H1 (cell line): ENCODE results near the gene COMMD8. TPM values are rescaled to one million over a fixed set of nuclear protein-coding genes. Genes with fewer than 3 reads are reported as not detected.

Experiments used
- CTCF ChIA-PET: fragments of 300-600 bp; sonication (Branson Sonifier 250); formaldehyde crosslinking; loops from one replicate; lab custom pipeline; 2021; ENCODE audit not compliant: partially characterized antibody; lab: Charles Lee
- POLR2A ChIA-PET: fragments of 300-600 bp; sonication (Branson Sonifier 250); formaldehyde crosslinking; loops from one replicate; lab custom pipeline; 2021; ENCODE audit warnings: inconsistent platforms; ENCODE audit not compliant: partially characterized antibody; lab: Charles Lee
- DNase-seq, 2 experiments: peaks; one replicate each; pipeline versions ENCODE4 v3.0.0 to v3.0.0-alpha.2; 2010 to 2022; ENCODE audit warnings: low spot score in 2 of 2, low read depth in 1 of 2, mixed read lengths in 1 of 2
- FAIRE-seq: peaks from 2 replicates; lab custom pipeline; 2011; peaks lifted over from hg19 to GRCh38; lab: Jason Lieb, UNC
- H2AFZ ChIP-seq: 2 replicates; pipeline ENCODE4 v1.8.1; 2012; ENCODE audit warnings: low read length, inconsistent platforms
- H2AK5ac ChIP-seq: 2 replicates; pipeline ENCODE4 v1.6.1; 2013; ENCODE audit warnings: low read depth, low read length
- H2BK120ac ChIP-seq: replicated peaks from 2 replicates; pipeline ENCODE3; 2013; ENCODE audit warnings: low read depth, low read length, inconsistent platforms
- H2BK12ac ChIP-seq: 2 replicates; pipeline ENCODE4 v1.6.1; 2013; ENCODE audit warnings: low read depth, low read length
- H2BK15ac ChIP-seq: 2 replicates; pipeline ENCODE4 v1.6.1; 2013; ENCODE audit warnings: low read length
- H2BK20ac ChIP-seq: 2 replicates; pipeline ENCODE4 v1.6.1; 2013; ENCODE audit warnings: low read length
- H2BK5ac ChIP-seq: 2 replicates; pipeline ENCODE4 v1.6.1; 2013; ENCODE audit warnings: low read depth, low read length
- H3K14ac ChIP-seq: 2 replicates; pipeline ENCODE4 v1.6.1; 2013; ENCODE audit warnings: inconsistent platforms; ENCODE audit not compliant: insufficient read length
- H3K18ac ChIP-seq: 2 replicates; pipeline ENCODE4 v1.6.1; 2013; ENCODE audit warnings: low read length; ENCODE audit errors: extremely low read depth
- H3K23ac ChIP-seq: 2 replicates; pipeline ENCODE4 v1.6.1; 2013; ENCODE audit warnings: inconsistent platforms; ENCODE audit not compliant: insufficient read length
- H3K23me2 ChIP-seq: 2 replicates; pipeline ENCODE4 v1.6.1; 2013; ENCODE audit warnings: low read depth, low read length
- H3K27ac ChIP-seq: 2 replicates; pipeline ENCODE4 v1.6.1; 2011; ENCODE audit warnings: low read depth, low read length, inconsistent platforms
- H3K27me3 ChIP-seq, 4 experiments: replicated peaks in 1 of 4; 1 replicate in 1 of 4; 2 replicates in 3 of 4; pipeline versions ENCODE4 v1.6.1 to v1.8.1; 2011 to 2013; ENCODE audit warnings: low read length in 3 of 4, mild to moderate bottlenecking in 3 of 4, inconsistent platforms in 2 of 4, mixed read lengths in 2 of 4, moderate library complexity in 1 of 4; ENCODE audit not compliant: control insufficient read depth in 3 of 4, insufficient read depth in 3 of 4; ENCODE audit errors: extremely low read depth in 1 of 4
- H3K36me3 ChIP-seq, 4 experiments: 2 replicates each; pipeline versions ENCODE4 v1.6.1 to v1.8.1; 2011 to 2013; ENCODE audit warnings: mild to moderate bottlenecking in 4 of 4, low read length in 3 of 4, moderate library complexity in 2 of 4, control low read depth in 1 of 4, inconsistent platforms in 1 of 4; ENCODE audit not compliant: insufficient read depth in 4 of 4, control insufficient read depth in 2 of 4
- H3K4ac ChIP-seq: replicated peaks from 2 replicates; pipeline ENCODE3; 2013; ENCODE audit warnings: low read length, low read depth, mixed read lengths, inconsistent platforms; ENCODE audit not compliant: insufficient read length
- H3K4me1 ChIP-seq, 4 experiments: replicated peaks in 1 of 4; 1 replicate in 1 of 4; 2 replicates in 3 of 4; pipeline versions ENCODE4 v1.6.1 to v1.8.1; 2011 to 2013; ENCODE audit warnings: low read length in 3 of 4, inconsistent platforms in 2 of 4, mixed read lengths in 1 of 4; ENCODE audit not compliant: insufficient read depth in 4 of 4, control insufficient read depth in 3 of 4
- H3K4me2 ChIP-seq, 2 experiments: 2 replicates each; pipeline versions ENCODE4 v1.6.1 to v1.8.1; 2011 to 2013; ENCODE audit warnings: low read depth in 2 of 2, low read length in 2 of 2, control low read depth in 1 of 2, inconsistent platforms in 1 of 2, mild to moderate bottlenecking in 1 of 2; ENCODE audit not compliant: insufficient read depth in 1 of 2
- H3K4me3 ChIP-seq, 4 experiments: fragments of 200-600, 300-600 bp in 1 of 4; sonication (generic), shearing (Covaris generic), sonication (Bioruptor Twin) in 1 of 4; 2 replicates each; pipeline versions ENCODE4 v1.5.1 to v1.8.1; 2011 to 2016; ENCODE audit warnings: low read length in 4 of 4, low read depth in 3 of 4, control low read depth in 2 of 4, inconsistent platforms in 2 of 4, mild to moderate bottlenecking in 2 of 4, mixed read lengths in 1 of 4, moderate library complexity in 1 of 4; ENCODE audit not compliant: insufficient read depth in 2 of 4; ENCODE audit errors: extremely low read depth in 1 of 4
- H3K56ac ChIP-seq: replicated peaks from 2 replicates; pipeline ENCODE3; 2013; ENCODE audit warnings: low read depth, mild to moderate bottlenecking, mixed read lengths, low read length, inconsistent platforms; ENCODE audit not compliant: insufficient read length
- H3K79me1 ChIP-seq: 2 replicates; pipeline ENCODE4 v1.6.1; 2013; ENCODE audit warnings: low read depth, low read length, control low read depth
- H3K79me2 ChIP-seq, 2 experiments: 2 replicates each; pipeline versions ENCODE4 v1.6.1 to v1.8.1; 2012 to 2013; ENCODE audit warnings: low read length in 2 of 2, mild to moderate bottlenecking in 2 of 2, inconsistent platforms in 1 of 2; ENCODE audit not compliant: insufficient read depth in 2 of 2, control insufficient read depth in 1 of 2
- H3K9ac ChIP-seq, 4 experiments: replicated peaks in 1 of 4; 1 replicate in 1 of 4; 2 replicates in 3 of 4; pipeline versions ENCODE4 v1.6.1 to v1.8.1; 2011 to 2013; ENCODE audit warnings: low read depth in 3 of 4, low read length in 3 of 4, control low read depth in 2 of 4, mild to moderate bottlenecking in 2 of 4, moderate library complexity in 2 of 4, inconsistent platforms in 1 of 4; ENCODE audit errors: extremely low read depth in 1 of 4
- H3K9me3 ChIP-seq, 2 experiments: 2 replicates each; pipeline versions ENCODE4 v1.6.1 to v1.8.1; 2012 to 2013; ENCODE audit warnings: mild to moderate bottlenecking in 2 of 2, moderate library complexity in 2 of 2, control low read depth in 1 of 2, inconsistent platforms in 1 of 2, low read depth in 1 of 2, low read length in 1 of 2, mixed read lengths in 1 of 2; ENCODE audit not compliant: insufficient read depth in 2 of 2
- H4K20me1 ChIP-seq, 2 experiments: replicated peaks in 1 of 2; 2 replicates each; pipeline versions ENCODE3 to v1.8.1; 2011 to 2013; ENCODE audit warnings: inconsistent platforms in 2 of 2, low read length in 2 of 2, mild to moderate bottlenecking in 1 of 2; ENCODE audit not compliant: insufficient read depth in 2 of 2, control insufficient read depth in 1 of 2
- H4K5ac ChIP-seq: 2 replicates; pipeline ENCODE4 v1.6.1; 2013; ENCODE audit warnings: low read length, low read depth, mixed read lengths, inconsistent platforms; ENCODE audit not compliant: insufficient read length
- H4K8ac ChIP-seq: 2 replicates; pipeline ENCODE4 v1.8.0; 2013; ENCODE audit warnings: mild to moderate bottlenecking, moderate library complexity, low read length, inconsistent platforms; ENCODE audit not compliant: insufficient read depth; ENCODE audit errors: extremely low read depth
- H4K91ac ChIP-seq: replicated peaks from 2 replicates; pipeline ENCODE3; 2013; ENCODE audit warnings: low read length, mixed read lengths, inconsistent platforms; ENCODE audit not compliant: insufficient read length
- EZH2 ChIP-seq: fragments of 200-600 bp; sonication (generic); IDR thresholded peaks from 2 replicates; pipeline ENCODE4 v1.7.1; 2012; ENCODE audit warnings: low read depth, mild to moderate bottlenecking, moderate library complexity, low read length, inconsistent platforms; ENCODE audit not compliant: severe bottlenecking
- POLR2A ChIP-seq, 2 experiments: IDR thresholded peaks; 1 replicate in 1 of 2; 2 replicates in 1 of 2; pipeline ENCODE4 v1.6.1; 2011; ENCODE audit warnings: low read depth in 2 of 2, low read length in 2 of 2, mild to moderate bottlenecking in 2 of 2; ENCODE audit errors: control extremely low read depth in 1 of 2
- WGBS, 2 experiments: shearing (Covaris generic) in 1 of 2; methylation state at CpG; one replicate each; pipeline versions ENCODE4 v1.1.6 to v1.1.7; 2013 to 2015; ENCODE audit warnings: low lambda C conversion rate in 2 of 2, mixed read lengths in 2 of 2, inconsistent platforms in 1 of 2, low coverage in 1 of 2, missing lambda C conversion rate in 1 of 2; ENCODE audit not compliant: insufficient replicate concordance in 2 of 2, insufficient coverage in 1 of 2, insufficient read length in 1 of 2; ENCODE audit errors: extremely low coverage in 1 of 2, missing lambda C conversion rate in 1 of 2; 5-methylcytosine and 5-hydroxymethylcytosine counted together
- polyA plus RNA-seq, 7 experiments: library from polyadenylated mRNA; depleted of rRNA in 3 of 7; stranded (reverse) in 5 of 7; unstranded in 2 of 7; fragments of >200 nt in 5 of 7; fragments of 200-250 nt in 2 of 7; gene quantifications; 1 replicate in 5 of 7; 2 replicates in 1 of 7; 4 replicates in 1 of 7; pipeline versions ENCODE4 v1.2.1 to v1.2.3, GENCODE V29; 2011 to 2013; ENCODE audit warnings: missing spikeins in 2 of 7, mixed read lengths in 2 of 7
- total RNA-seq: library from RNA; stranded (reverse); fragmentation: NEBNext Ultra II Directional; extraction: Animal tissue kit (Norgen Biotek cat#: 25700); gene quantifications from 2 replicates; pipeline ENCODE4 v1.2.1, GENCODE V29; 2021

COMMD8 gene
- total and polyA plus RNA-seq, 2 of the 8 experiments (the other 6 are each of a cell fraction or from before 2014, with no cell fraction given): 1.6 to 7.2 TPM

DNA sequence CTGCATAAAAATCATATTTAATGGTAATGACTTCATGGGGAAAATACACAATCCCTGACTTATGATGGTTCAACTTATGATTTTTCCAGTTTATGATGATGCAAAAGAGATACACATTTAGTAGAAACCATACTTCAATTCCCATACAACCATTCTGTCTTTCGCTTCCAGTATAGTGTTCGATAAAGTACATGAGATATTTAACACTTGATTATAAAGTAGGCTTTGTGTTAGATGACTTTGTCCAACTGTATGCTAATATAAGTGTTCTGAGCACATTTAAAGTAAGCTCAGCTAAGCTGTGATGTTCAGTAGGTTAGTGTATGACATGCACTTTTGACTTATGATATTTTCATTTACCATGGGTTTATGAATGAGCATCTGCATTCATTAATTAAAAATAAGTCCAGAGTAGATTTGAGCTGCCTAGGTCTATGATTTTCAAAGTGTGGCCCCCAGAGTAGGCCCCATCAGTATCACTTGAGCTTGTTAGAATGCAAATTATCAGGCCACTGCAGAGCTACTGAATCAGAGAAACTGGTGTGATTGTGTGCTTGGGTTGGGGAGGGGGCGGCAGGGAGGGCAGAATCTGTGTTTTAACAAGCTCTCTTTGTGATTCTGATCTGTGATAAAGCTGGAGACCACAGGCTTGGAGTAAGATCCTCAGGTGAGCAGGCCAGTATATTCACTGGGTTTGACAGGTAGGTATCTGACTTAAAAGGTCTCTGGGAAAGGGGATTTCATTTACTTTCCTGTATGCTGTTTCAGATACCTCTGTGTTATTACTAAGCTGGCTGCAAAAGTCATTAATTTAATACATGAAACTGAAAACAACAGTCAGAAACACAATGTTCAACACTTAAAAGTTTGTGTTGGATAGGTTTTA, 30.0 kb upstream of the COMMD8 start:
- WGBS, 2 experiments: 94% methylated on average over 3 of the region's 3 CpGs; no CpG with 5 or more reads in 1 of the 2 experiments
- Histone ChIP-seq H3K27ac (no peak overlapping the region), H3K23ac (no peak overlapping the region), H3K56ac (no peak overlapping the region), H3K9ac (no peak overlapping the region; a peak in 1 of 7 replicates), H2AFZ (no peak overlapping the region), H4K20me1 (no peaks in the 10 kb centered on the region), H2AK5ac (no peak overlapping the region), H3K79me1 (no peaks in the 10 kb centered on the region), H2BK12ac (no peak overlapping the region), H3K18ac (no peak overlapping the region), H4K5ac (no peak overlapping the region), H2BK20ac (no peak overlapping the region), H3K4ac (no peak overlapping the region), H4K8ac (no peak overlapping the region), H3K4me2 (no peak overlapping the region), H3K4me1 (no peaks in the 10 kb centered on the region), H3K27me3 (no peaks in the 10 kb centered on the region), H3K79me2 (no peaks in the 10 kb centered on the region), H4K91ac (no peak overlapping the region), H3K23me2 (no peaks in the 10 kb centered on the region), H2BK5ac (no peak overlapping the region), H2BK15ac (no peak overlapping the region), H3K4me3 (no peak overlapping the region), H3K36me3 (no peaks in the 10 kb centered on the region), H3K9me3 (no peaks in the 10 kb centered on the region), H2BK120ac (no peak overlapping the region), H3K14ac (no peak overlapping the region)
- DNase-seq (no peak), FAIRE-seq (no peak)
- TF ChIP-seq EZH2: no peak
- 0 out of 3 replicates have a peak, but pooled peaks of 1 of the 2 experiments have one; percentile 29 for TF ChIP-seq POLR2A (IDR thresholded peaks at IDR 0.05; ENCODE audit: control extremely low read depth in 1 of 2, low read depth in 2 of 2, low read length in 2 of 2)
- ChIA-PET POLR2A (interaction anchor here (1.1 to 1.9 kb wide), 2 partner anchors 9 to 12 kb away, joined by 3 to 4 read pairs; no protein-coding TSS in a partner anchor), CTCF (interaction anchor here (0.9 to 1.1 kb wide), 2 partner anchors 15 to 70 kb away, joined by 3 to 5 read pairs; no protein-coding TSS in a partner anchor)
